Hematopoietic multipotent progenitor cell treated with erythropoietin and hydrocortisone succinate and interleukin-3 and kit ligand, for 6 days (in vitro differentiated cells): ENCODE data around the gene NHS.
"Not testable (repeated sequence)": the region's sequence is repeated elsewhere in the genome, so short reads cannot be mapped to it uniquely, and the experiment has no call there.

Experiments
- DNase-seq: peaks from one replicate; pipeline ENCODE4 v3.0.0-alpha.2; 2015

Gene NHS

GRCh38 chrX:17501746-17502145, 126.7 kb downstream of the NHS start:
- DNase-seq: no peak

GRCh38 chrX:17506352-17506751, 131.4 kb downstream of the NHS start:
- not testable (repeated sequence) for DNase-seq

GRCh38 chrX:17511556-17511955, 136.6 kb downstream of the NHS start:
- no peak for DNase-seq

- DNase-seq: no peak
Measured at GRCh38 chrX:17519358-17519757, 144.4 kb downstream of the NHS start.

GRCh38 chrX:17520016-17520615, 145.1 kb downstream of the NHS start:
- DNase-seq: no peak

GRCh38 chrX:17521871-17522693, 147.1 kb downstream of the NHS start:
- DNase-seq: no peak

- DNase-seq: no peak
Measured at GRCh38 chrX:17525266-17525665, 150.3 kb downstream of the NHS start.

GRCh38 chrX:17525762-17526555, 151.0 kb downstream of the NHS start:
- no peak for DNase-seq

GRCh38 chrX:17527135-17527701, 152.2 kb downstream of the NHS start:
- DNase-seq: peak; percentile 28

- DNase-seq: peak; percentile 18
Measured at GRCh38 chrX:17527922-17528321, 152.9 kb downstream of the NHS start.

GRCh38 chrX:17529151-17529745, 154.2 kb downstream of the NHS start:
- DNase-seq: no peak

- no peak for DNase-seq
Measured at GRCh38 chrX:17531500-17531899, 156.5 kb downstream of the NHS start.

GRCh38 chrX:17535229-17535628, 160.2 kb downstream of the NHS start:
- DNase-seq: peak; percentile 38

GRCh38 chrX:17537723-17538243, 162.8 kb downstream of the NHS start:
- DNase-seq: no peak

GRCh38 chrX:17542123-17542522, 167.1 kb downstream of the NHS start:
- DNase-seq: no peak

- no peak for DNase-seq
Measured at GRCh38 chrX:17544821-17545220, 169.8 kb downstream of the NHS start.

- DNase-seq: no peak
Measured at GRCh38 chrX:17546356-17546755, 171.4 kb downstream of the NHS start.

GRCh38 chrX:17547658-17548057, 172.7 kb downstream of the NHS start:
- peak; percentile 39 for DNase-seq

GRCh38 chrX:17549107-17549651, 174.2 kb downstream of the NHS start:
- DNase-seq: no peak

GRCh38 chrX:17550011-17550410, 175.0 kb downstream of the NHS start:
- no peak for DNase-seq

GRCh38 chrX:17552044-17552650, 177.1 kb downstream of the NHS start:
- no peak for DNase-seq

- DNase-seq: no peak
Measured at GRCh38 chrX:17553469-17553868, 178.5 kb downstream of the NHS start.
